Loucy (cell line): Measurements from ENCODE around the gene MAP1S.

Experiments used
- CTCF ChIP-seq: fragments of 200-600 bp; sonication (generic); conservative IDR thresholded peaks from 2 replicates; pipeline ENCODE4 v1.5.1; 2014; ENCODE audit warnings: mild to moderate bottlenecking, antibody characterized with exemption, low read length
- EZH2phosphoT487 ChIP-seq: fragments of 200-600 bp; IDR thresholded peaks from 2 replicates; pipeline ENCODE4 v1.6.1; 2018; ENCODE audit warnings: antibody characterized with exemption, mild to moderate bottlenecking, moderate library complexity, borderline replicate concordance

GRCh38 chr19:17721111-17721628, 1.9 kb downstream of the MAP1S start:
- TF ChIP-seq CTCF (no peak), EZH2phosphoT487 (no peak)
